Left cardiac atrium (tissue), 4 donors: ENCODE results near the gene FLII. TPM values are rescaled to one million over a fixed set of nuclear protein-coding genes. Genes with fewer than 3 reads are reported as not detected.
"Not testable (repeated sequence)": the region's sequence is repeated elsewhere in the genome, so short reads cannot be mapped to it uniquely, and the experiment has no call there.

ENCODE experiments used
- ATAC-seq, 2 donors: fragments of 200-7000 bp; cut with Tn5 transposase; one replicate each; pipeline ENCODE4 v1.9.1; 2020; ENCODE audit warnings: mild to moderate bottlenecking in 2 of 2, moderate library complexity in 2 of 2
- DNase-seq: peaks from one replicate; pipeline ENCODE4 v3.0.0-alpha.2; 2020
- intact Hi-C, 2 donors: fragments of 100-400 bp; cut with DNase I; formaldehyde crosslinking; loops; one replicate each; pipeline versions ENCODE4 v1.14.1 to v1.15.1; 2022 to 2023
- total RNA-seq, 2 donors: library from RNA; stranded (reverse); fragmentation: NEBNext Ultra II Directional; extraction: Animal tissue kit (Norgen Biotek cat#: 25700); gene quantifications; one replicate each; pipeline ENCODE4 v1.2.1, GENCODE V29; 2021
- donor health status: DM: no; HTN: yes; CAD: no.
- donor health status: DM: no; HTN: yes; CAD: no; lungs with severe emphysema.
- donor health status: DM: yes; HTN: yes; CAD: no.
- donor health status: Dilated cardiomyopathy.

The FLII gene
- total RNA-seq, 2 donors from 2014 or later: 204 to 211 TPM

GRCh38 chr17:18227635-18228034 is 30.9 kb downstream of the FLII start:
- no peak for ATAC-seq
- intact Hi-C loops: loop anchor here in 1 of 2 donors (10.0 kb wide), 1 partner anchor 87 kb away; the partner anchor contains the start of genes SMCR8 and TOP3A

GRCh38 chr17:18226284-18226945 is 32.1 kb downstream of the FLII start:
- intact Hi-C loops: loop anchor here in 1 of 2 donors (10.0 kb wide), 1 partner anchor 88 kb away; the partner anchor contains the start of genes SMCR8 and TOP3A
- ATAC-seq: no peak
- DNase-seq: no peak

More at GRCh38 chr17:18227635-18228034, 30.9 kb downstream of the FLII start:
- DNase-seq: no peak

GRCh38 chr17:18225642-18226283 is 32.8 kb downstream of the FLII start:
- no peak for DNase-seq
- intact Hi-C loops: loop anchor here in 1 of 2 donors (10.0 kb wide), 1 partner anchor 89 kb away; the partner anchor contains the start of genes SMCR8 and TOP3A
- peak; percentile 7 to 21 for ATAC-seq

- intact Hi-C loops: loop anchor here in 1 of 2 donors (10.0 kb wide), 1 partner anchor 90 kb away; the partner anchor contains the start of genes SMCR8 and TOP3A
- DNase-seq (peak; percentile 98), ATAC-seq (peak; percentile 97 to 98)
Observed at GRCh38 chr17:18225121-18225641, 33.4 kb downstream of the FLII start, which contains the start of gene LLGL1. TSS of gene LLGL1 (plus strand) at chr17:18225635. CDS start at chr17:18225683, 48 bp downstream.

GRCh38 chr17:18224387-18225120 is 34.0 kb downstream of the FLII start:
- intact Hi-C loops: loop anchor here in 1 of 2 donors (10.0 kb wide), 1 partner anchor 90 kb away; the partner anchor contains the start of genes SMCR8 and TOP3A
- ATAC-seq (peak; percentile 29 to 45), DNase-seq (peak; percentile 61)

- intact Hi-C loops: loop anchor here in 1 of 2 donors (10.0 kb wide), 1 partner anchor 91 kb away; the partner anchor contains the start of genes SMCR8 and TOP3A
- peak; percentile 23 for DNase-seq
- no peak for ATAC-seq
Observed at GRCh38 chr17:18224053-18224386, 34.5 kb downstream of the FLII start.

- ATAC-seq: peak; percentile 55 to 74
- intact Hi-C loops: loop anchor here (5.0 to 10.0 kb wide), 2 partner anchors 38 to 74 kb away; partner anchors contain the start of gene FLII (in 1 of the 2)
- DNase-seq: peak; percentile 45
Observed at GRCh38 chr17:18218756-18219415, 39.7 kb downstream of the FLII start.

- intact Hi-C loops: loop anchor here (2.0 to 10.0 kb wide), 3 partner anchors 31 to 73 kb away; partner anchors contain the start of gene FLII (in 1 of the 2)
- ATAC-seq: peak; percentile 83
- DNase-seq: peak; percentile 77
Observed at GRCh38 chr17:18217412-18218015, 41.0 kb downstream of the FLII start.

GRCh38 chr17:18216906-18217305 is 41.6 kb downstream of the FLII start:
- DNase-seq, ATAC-seq: not testable (repeated sequence)
- intact Hi-C loops: loop anchor here (2.0 to 10.0 kb wide), 3 partner anchors 30 to 72 kb away; partner anchors contain the start of gene FLII (in 1 of the 2)

- ATAC-seq (no peak), DNase-seq (no peak)
- intact Hi-C loops: loop anchor here in 1 of 2 donors (10.0 kb wide), 1 partner anchor 69 kb away; no protein-coding TSS in a partner anchor
Observed at GRCh38 chr17:18213666-18214270, 44.8 kb downstream of the FLII start.

GRCh38 chr17:18208092-18208491 is 50.4 kb downstream of the FLII start:
- ATAC-seq: no peak

GRCh38 chr17:18206962-18207361 is 51.6 kb downstream of the FLII start:
- DNase-seq (no peak), ATAC-seq (no peak)
- intact Hi-C loops: no loop called here

More at GRCh38 chr17:18208092-18208491, 50.4 kb downstream of the FLII start:
- intact Hi-C loops: no loop called here
- no peak for DNase-seq

- intact Hi-C loops: no loop called here
- ATAC-seq: no peak
- DNase-seq: no peak
Observed at GRCh38 chr17:18205861-18206260, 52.7 kb downstream of the FLII start.

GRCh38 chr17:18203308-18203707 is 55.2 kb downstream of the FLII start:
- no peak for ATAC-seq
- no peak for DNase-seq
- intact Hi-C loops: no loop called here

- DNase-seq (no peak), ATAC-seq (peak in 1 of 2 donors; percentile 64)
- intact Hi-C loops: no loop called here
Observed at GRCh38 chr17:18201108-18201507, 57.4 kb downstream of the FLII start.

GRCh38 chr17:18198530-18198929 is 60.0 kb downstream of the FLII start:
- no peak for ATAC-seq
- intact Hi-C loops: no loop called here
- DNase-seq: peak; percentile 39

- no peak for DNase-seq
- ATAC-seq: no peak
- intact Hi-C loops: no loop called here
Observed at GRCh38 chr17:18197535-18198194, 60.9 kb downstream of the FLII start.
